Smooth muscle cell (in vitro differentiated cells): ENCODE results near the gene FSD2. TPM values are rescaled to one million over a fixed set of nuclear protein-coding genes. Genes with fewer than 3 reads are reported as not detected.

Source experiments
- DNase-seq: peaks from one replicate; lab custom pipeline; 2025; ENCODE audit not compliant: unreplicated experiment; lab: John Stamatoyannopoulos, UW
- H2AFZ ChIP-seq: fragments of 200-600 bp; sonication (generic); 2 replicates; pipeline ENCODE4 v1.6.0; 2016; ENCODE audit warnings: antibody characterized with exemption, low read depth, mild to moderate bottlenecking
- H3F3A ChIP-seq: fragments of 200-600 bp; sonication (generic); 2 replicates; pipeline ENCODE4 v1.6.0; 2017; ENCODE audit warnings: antibody characterized with exemption, low read depth
- H3K27ac ChIP-seq: fragments of 200-600 bp; sonication (generic); 2 replicates; pipeline ENCODE4 v1.5.1; 2016; ENCODE audit warnings: low read depth, mild to moderate bottlenecking
- H3K27me3 ChIP-seq: fragments of 200-600 bp; sonication (generic); 2 replicates; pipeline ENCODE4 v1.6.1; 2016; ENCODE audit warnings: low read depth, mild to moderate bottlenecking
- H3K36me3 ChIP-seq: fragments of 200-600 bp; sonication (generic); 2 replicates; pipeline ENCODE4 v1.5.1; 2016; ENCODE audit warnings: low read depth
- H3K4me1 ChIP-seq: fragments of 200-600 bp; sonication (generic); 2 replicates; pipeline ENCODE4 v1.5.1; 2016; ENCODE audit warnings: low read depth
- H3K4me2 ChIP-seq: fragments of 200-600 bp; sonication (generic); 2 replicates; pipeline ENCODE4 v1.6.0; 2016; ENCODE audit warnings: mild to moderate bottlenecking
- H3K4me3 ChIP-seq: fragments of 200-600 bp; sonication (generic); 2 replicates; pipeline ENCODE4 v1.5.1; 2016; ENCODE audit warnings: mild to moderate bottlenecking
- H3K79me2 ChIP-seq: fragments of 200-600 bp; sonication (generic); 2 replicates; pipeline ENCODE4 v1.6.0; 2016; ENCODE audit warnings: low read depth, mild to moderate bottlenecking
- H3K9ac ChIP-seq: fragments of 200-600 bp; sonication (generic); 2 replicates; pipeline ENCODE4 v1.6.0; 2016; ENCODE audit warnings: low read depth
- H3K9me3 ChIP-seq: fragments of 200-600 bp; sonication (generic); replicated peaks from 2 replicates; pipeline ENCODE4 v1.5.1; 2016; ENCODE audit warnings: low read depth
- H4K20me1 ChIP-seq: fragments of 200-600 bp; sonication (generic); 2 replicates; pipeline ENCODE4 v1.6.0; 2016; ENCODE audit warnings: low read depth
- CTCF ChIP-seq: fragments of 200-600 bp; sonication (generic); IDR thresholded peaks from 2 replicates; pipeline ENCODE4 v1.5.1; 2017; ENCODE audit warnings: borderline replicate concordance, mild to moderate bottlenecking, antibody characterized with exemption; ENCODE audit not compliant: insufficient read depth, poor library complexity, severe bottlenecking
- WGBS: methylation state at CpG from one replicate; pipeline ENCODE4 v1.1.7; 2016; ENCODE audit warnings: low lambda C conversion rate; 5-methylcytosine and 5-hydroxymethylcytosine counted together
- polyA plus RNA-seq: library from polyadenylated mRNA; unstranded; fragments of >200 nt; fragmentation: Nextera tagmentation; extraction: Ambion mirVana; gene quantifications from 2 replicates; pipeline ENCODE4 v1.2.1, GENCODE V29; 2016
- total RNA-seq: library from RNA; depleted of rRNA; stranded (reverse); fragments of >200 nt; gene quantifications from 2 replicates; pipeline ENCODE4 v1.2.3, GENCODE V29; 2014

FSD2 gene
- total and polyA plus RNA-seq, 2 experiments from 2014 or later, result not detected

DNA sequence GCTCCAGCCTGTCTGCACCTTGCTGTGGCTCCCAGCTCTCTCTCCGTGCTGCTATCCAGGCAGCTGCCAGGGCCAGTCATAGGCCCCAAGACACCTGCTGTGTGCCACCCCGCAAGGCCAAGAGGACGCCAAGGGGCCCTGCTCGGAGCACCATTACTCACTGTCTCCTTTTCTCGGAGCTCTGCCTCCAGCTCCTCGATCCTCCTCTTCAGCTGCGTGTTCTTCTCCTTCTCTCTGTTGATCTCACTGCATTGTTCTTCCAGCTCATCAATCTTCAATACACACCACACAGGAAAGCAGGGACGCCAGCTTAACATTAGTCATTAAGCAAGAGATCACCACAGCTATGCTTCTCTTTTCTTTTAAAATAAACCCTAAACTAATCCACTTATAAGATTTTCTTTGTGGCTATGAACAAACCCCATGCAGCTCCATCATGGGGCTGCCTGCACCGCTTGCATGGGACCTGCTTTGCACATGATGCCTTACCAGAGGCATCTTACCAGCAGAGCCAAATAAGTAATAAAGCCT, 46.2 kb upstream of the FSD2 start:
- Histone ChIP-seq H3F3A (no peaks in the 10 kb centered on the region), H3K4me2 (no peak overlapping the region), H4K20me1 (no peaks in the 10 kb centered on the region), H3K9ac (no peak overlapping the region), H3K4me1 (peaks cover 7% of the 10 kb centered on the region), H3K27me3 (no peaks in the 10 kb centered on the region), H3K27ac (no peak overlapping the region), H3K4me3 (no peak overlapping the region), H3K79me2 (no peaks in the 10 kb centered on the region), H2AFZ (no peak overlapping the region), H3K9me3 (no peaks in the 10 kb centered on the region), H3K36me3 (no peaks in the 10 kb centered on the region)
- TF ChIP-seq CTCF, result no peak
- no peak for DNase-seq
- 89% methylated on average over 9 of the region's 9 CpGs for WGBS

- no peak overlapping the region for H3K27ac ChIP-seq
- no peak overlapping the region for H2AFZ ChIP-seq
- no peaks in the 10 kb centered on the region for H3K36me3 ChIP-seq
- no peaks in the 10 kb centered on the region for H4K20me1 ChIP-seq
- TF ChIP-seq CTCF, result no peak
- no peaks in the 10 kb centered on the region for H3K79me2 ChIP-seq
- no peaks in the 10 kb centered on the region for H3K27me3 ChIP-seq
- H3K9ac ChIP-seq, result no peak overlapping the region
- WGBS, result 89% methylated on average over 14 of the region's 14 CpGs
- H3K4me3 ChIP-seq, result no peak overlapping the region
- H3F3A ChIP-seq, result no peaks in the 10 kb centered on the region
- H3K4me1 ChIP-seq, result peaks cover 7% of the 10 kb centered on the region
- no peaks in the 10 kb centered on the region for H3K9me3 ChIP-seq
- DNase-seq, result no peak
- H3K4me2 ChIP-seq, result no peak overlapping the region
These were observed 45.5 kb upstream of the FSD2 start for GRCh38 chr15:82851306-82851850.

- 73% methylated on average over 5 of the region's 7 CpGs for WGBS
- Histone ChIP-seq H3K9me3 (no peaks in the 10 kb centered on the region), H3K9ac (no peak overlapping the region), H3K27ac (no peak overlapping the region), H2AFZ (no peak overlapping the region), H3K27me3 (no peaks in the 10 kb centered on the region), H3K79me2 (no peaks in the 10 kb centered on the region), H3K36me3 (no peaks in the 10 kb centered on the region), H3K4me2 (no peak overlapping the region), H3K4me1 (peaks cover 7% of the 10 kb centered on the region), H3F3A (no peaks in the 10 kb centered on the region), H4K20me1 (no peaks in the 10 kb centered on the region), H3K4me3 (no peak overlapping the region)
- TF ChIP-seq CTCF, result no peak
- DNase-seq, result no peak
These were observed 44.9 kb upstream of the FSD2 start for GRCh38 chr15:82850731-82851130.
